HL-60 (cell line): ENCODE measurements around the gene RAB18.

Experiments used
- CTCF ChIP-seq: IDR thresholded peaks from one replicate; pipeline ENCODE4 v1.5.1; 2011; ENCODE audit warnings: low read length, control low read depth, inconsistent platforms; ENCODE audit not compliant: insufficient read depth
- POLR2AphosphoS5 ChIP-seq: IDR thresholded peaks from 2 replicates; pipeline ENCODE4 v1.6.1; 2012; ENCODE audit warnings: low read depth

GRCh38 chr10:27494116-27494805, 9.8 kb upstream of the RAB18 start:
- no peak for TF ChIP-seq POLR2AphosphoS5
- no peak for TF ChIP-seq CTCF
